ENCODE data around the gene PPP2R5E. TPM values are rescaled to one million over a fixed set of nuclear protein-coding genes. Genes with fewer than 3 reads are reported as not detected.

Gene PPP2R5E
- total and polyA plus RNA-seq, 2 donors (not counting 3 experiments of a cell fraction or from before 2014, with no cell fraction given) = 4.9 to 52.5 TPM

- CTCF ChIA-PET = interaction anchor here (1.5 kb wide), 2 partner anchors 12 to 104 kb away, joined by 3 to 4 read pairs; no protein-coding TSS in a partner anchor
- Histone ChIP-seq H3K9me1 (replicated peaks; ENCODE audit: control insufficient read depth, extremely low read depth, insufficient read depth, low read length) (no peaks in the 10 kb centered on the region), H2AFZ (ENCODE audit: low read depth, low read length) (no peak overlapping the region), H3K79me2 (ENCODE audit: control insufficient read depth, insufficient read depth, low read length) (peaks cover 82% of the 10 kb centered on the region), H3K27me3 (ENCODE audit: control insufficient read depth in 2 of 2, insufficient read depth in 2 of 2, low read length in 2 of 2) (no peaks in the 10 kb centered on the region), H3K4me2 (ENCODE audit: insufficient read depth, low read length) (no peak overlapping the region), H3K9ac (replicated peaks; ENCODE audit: extremely low read depth, insufficient read depth, low read length) (no peak overlapping the region), H3K27ac (ENCODE audit: insufficient read depth, low read depth, low read length) (no peak overlapping the region), H4K20me1 (replicated peaks; ENCODE audit: control insufficient read depth, extremely low read depth, insufficient read depth, low read length) (no peaks in the 10 kb centered on the region), H3K36me3 (ENCODE audit: control insufficient read depth in 2 of 2, extremely low read depth in 1 of 2, insufficient read depth in 2 of 2, low read length in 2 of 2) (no peaks in the 10 kb centered on the region), H3K9me3 (replicated peaks; ENCODE audit: control insufficient read depth, insufficient read depth, low read length) (no peaks in the 10 kb centered on the region), H3K4me3 (replicated peaks in 1 of 3; ENCODE audit: insufficient read depth in 1 of 3, low read depth in 1 of 3, low read length in 3 of 3) (no peak overlapping the region), H3K4me1 (ENCODE audit: control insufficient read depth, extremely low read depth, insufficient read depth, low read length) (peaks cover 6% of the 10 kb centered on the region)
- TF ChIP-seq POLR2A (IDR thresholded peaks at IDR 0.05; ENCODE audit: low read depth, low read length) = no peak
- no peak for TF ChIP-seq FOS (IDR thresholded peaks at IDR 0.05; ENCODE audit: borderline replicate concordance, insufficient read depth, low read length)
- no peak for TF ChIP-seq CTCF (IDR thresholded peaks at IDR 0.05; ENCODE audit: extremely low read depth in 1 of 2, insufficient read depth in 1 of 2, low read depth in 1 of 2, low read length in 2 of 2)
- no peak for TF ChIP-seq MAX (IDR thresholded peaks at IDR 0.05; ENCODE audit: insufficient read depth, insufficient read length)
- no peak for TF ChIP-seq MYC (IDR thresholded peaks at IDR 0.05; ENCODE audit: low read depth, low read length)
- no peak for TF ChIP-seq EZH2 (IDR thresholded peaks at IDR 0.05; ENCODE audit: borderline replicate concordance, low read depth, low read length, severe bottlenecking)
- TF ChIP-seq POLR2AphosphoS5 (IDR thresholded peaks at IDR 0.05; ENCODE audit: insufficient read depth, low read depth, low read length) = no peak
- TF ChIP-seq JUN (IDR thresholded peaks at IDR 0.05; ENCODE audit: borderline replicate concordance, insufficient read depth, insufficient read length, low read depth) = no peak
- TF ChIP-seq GATA2 (IDR thresholded peaks at IDR 0.05; ENCODE audit: insufficient read depth, insufficient read length, low read depth, low read length) = no peak
- no peak for DNase-seq (ENCODE audit: low read depth, low spot score)
- dilution Hi-C loops (cut with MboI; ENCODE audit: extremely low pct_ligation_motif_present, low sequenced_read_pairs) = no loop called here
- intact Hi-C loops (cut with micrococcal nuclease) = no loop called here
- POLR2A ChIA-PET = no interaction called here
- BruUV-seq (replicated peaks) = no TSS peak
- FAIRE-seq = no peak
Observed at GRCh38 chr14:63492391-63492790, 50.8 kb downstream of the PPP2R5E start.

All from endothelial cell of umbilical vein (primary cell).